HG03571 (cell line): ENCODE measurements around the gene FBLN2.
"Not testable (repeated sequence)": the region's sequence is repeated elsewhere in the genome, so short reads cannot be mapped to it uniquely, and the experiment has no call there.

Source experiments
- ATAC-seq: cut with Tn5 transposase; IDR thresholded peaks from one replicate; pipeline ENCODE4 v1.9.1; 2021; ENCODE audit not compliant: unreplicated experiment

Gene FBLN2

DNA sequence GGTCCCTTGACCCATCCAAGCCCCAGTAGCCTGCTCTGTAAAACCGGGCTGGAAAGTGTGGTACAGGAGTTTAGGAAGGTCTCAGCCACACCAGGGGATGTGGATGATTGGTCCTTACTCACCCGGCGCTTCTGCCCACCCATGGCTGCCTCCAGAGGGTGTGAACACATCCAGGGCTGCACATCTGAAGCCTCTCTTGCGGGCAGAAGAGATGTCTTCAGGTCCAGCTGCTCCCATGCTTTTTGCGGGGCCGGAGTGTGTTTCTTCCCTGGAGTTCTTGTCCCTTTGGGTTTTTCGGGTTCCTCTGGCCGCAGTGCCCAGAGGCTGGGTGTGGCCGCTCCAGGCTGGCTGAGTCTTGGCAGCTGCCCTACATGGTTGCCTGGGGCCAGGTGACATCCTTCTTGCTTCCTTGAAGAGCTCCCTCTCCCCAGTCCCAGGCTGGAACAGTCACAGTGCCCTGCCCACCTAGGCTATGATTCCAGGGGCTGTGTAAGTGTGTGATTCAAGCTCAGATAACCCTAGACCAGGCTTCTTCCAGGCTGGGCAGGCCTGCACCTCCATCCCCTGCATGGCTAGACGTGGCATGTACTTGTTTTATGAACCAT is 34.9 kb upstream of the FBLN2 start:
- ATAC-seq: no peak

DNA sequence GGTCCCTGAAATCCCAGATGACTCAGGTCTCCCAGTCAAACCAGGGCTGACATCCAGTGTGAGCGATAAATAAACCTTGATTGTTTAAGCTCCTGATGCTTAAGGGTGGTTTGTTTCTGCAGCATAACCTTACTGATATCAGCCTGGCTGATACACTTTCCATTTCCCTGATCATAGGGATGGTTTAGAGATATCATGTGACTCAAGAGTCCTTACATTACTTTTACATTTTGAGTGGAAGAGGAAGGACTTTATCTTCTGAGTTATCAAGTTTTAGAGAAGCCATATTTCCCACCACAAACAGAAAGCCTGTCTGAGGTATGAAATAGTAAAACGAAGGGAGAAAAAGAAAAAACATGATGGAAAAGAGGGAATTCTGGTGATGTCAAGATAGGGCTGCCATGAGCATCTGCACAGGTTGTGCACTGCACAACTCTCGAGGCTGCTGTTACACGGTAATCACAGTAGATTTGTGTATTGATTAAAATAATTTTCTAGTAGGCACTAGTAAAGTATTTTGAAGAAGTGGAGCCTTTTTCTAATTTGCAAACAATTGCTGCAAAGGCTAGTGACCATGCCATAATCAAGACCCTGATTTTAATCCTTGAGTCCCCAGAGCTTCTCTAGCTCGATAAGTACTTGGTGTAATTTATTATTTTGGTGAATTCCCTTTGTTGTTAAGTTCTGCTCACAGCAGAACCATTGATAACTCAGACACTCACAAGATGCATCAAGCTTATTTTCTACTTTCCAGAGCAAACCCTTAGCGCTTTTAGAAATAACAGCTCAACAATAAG is 34.1 kb upstream of the FBLN2 start:
- ATAC-seq: no peak

DNA sequence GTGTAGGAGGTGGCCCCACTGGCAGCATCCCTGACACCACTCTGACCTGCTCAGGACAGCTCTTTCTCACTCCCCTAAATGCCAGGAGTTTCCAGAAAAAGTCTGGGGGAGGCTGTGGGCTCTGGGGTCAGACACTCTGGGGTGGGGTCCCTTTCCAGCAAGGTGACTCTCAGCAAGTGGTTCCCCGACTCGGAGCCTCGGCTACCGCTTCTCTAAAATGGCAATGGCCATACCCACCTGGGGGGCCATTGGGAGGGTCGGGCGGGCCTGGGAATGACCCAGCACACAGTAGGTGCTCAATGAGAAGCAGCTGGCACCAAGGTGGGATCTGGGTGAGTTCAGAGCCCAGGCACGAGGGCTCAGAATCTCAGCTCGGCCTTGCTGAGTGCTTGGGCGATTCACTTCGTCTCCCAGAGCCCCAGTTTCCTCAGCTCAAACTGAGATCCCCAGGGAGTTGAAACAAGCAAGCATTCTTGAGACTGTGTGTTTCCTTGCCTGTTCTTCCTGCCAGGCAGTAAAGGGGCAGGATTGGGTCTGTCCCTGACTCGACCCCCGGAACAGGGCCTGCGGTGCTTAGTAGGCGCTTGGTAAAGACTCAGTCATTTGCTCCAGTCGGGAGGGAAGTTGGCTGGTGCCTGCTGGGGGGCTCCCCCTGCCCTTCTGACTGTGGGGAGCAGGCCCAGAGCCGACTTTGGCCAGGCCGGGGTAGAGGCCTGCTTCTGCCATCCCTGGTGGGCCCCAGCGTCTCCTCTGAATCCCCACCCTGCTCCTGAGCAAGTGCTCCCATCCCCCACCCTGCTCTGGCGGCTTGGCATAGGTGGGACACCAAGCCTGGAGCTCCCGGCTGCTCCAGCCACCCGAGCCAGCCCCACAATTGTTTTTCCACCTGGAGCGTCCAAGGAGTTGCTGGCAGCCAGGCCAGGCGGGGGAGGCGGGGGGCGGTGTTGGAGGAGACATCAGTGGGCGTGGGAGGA is 32.9 kb upstream of the FBLN2 start:
- no peak for ATAC-seq

DNA sequence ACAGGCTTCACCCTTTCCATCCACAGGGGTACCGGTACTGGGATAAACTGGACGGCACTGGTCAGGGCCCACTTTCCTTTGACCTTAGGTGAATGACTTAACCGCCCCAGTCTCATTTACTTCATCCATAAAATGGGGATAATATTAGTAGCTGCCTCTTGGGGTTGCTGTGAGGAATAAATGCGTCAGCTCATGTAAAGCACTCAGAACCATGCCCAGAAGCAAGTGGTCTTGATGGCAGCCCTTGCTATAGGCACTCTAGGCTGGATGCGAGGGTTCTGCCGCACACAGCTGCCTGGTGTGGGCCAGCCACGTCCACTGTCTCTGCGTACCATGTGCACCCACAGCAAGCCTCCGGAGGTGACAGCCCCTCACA is 32.2 kb upstream of the FBLN2 start:
- no peak for ATAC-seq

DNA sequence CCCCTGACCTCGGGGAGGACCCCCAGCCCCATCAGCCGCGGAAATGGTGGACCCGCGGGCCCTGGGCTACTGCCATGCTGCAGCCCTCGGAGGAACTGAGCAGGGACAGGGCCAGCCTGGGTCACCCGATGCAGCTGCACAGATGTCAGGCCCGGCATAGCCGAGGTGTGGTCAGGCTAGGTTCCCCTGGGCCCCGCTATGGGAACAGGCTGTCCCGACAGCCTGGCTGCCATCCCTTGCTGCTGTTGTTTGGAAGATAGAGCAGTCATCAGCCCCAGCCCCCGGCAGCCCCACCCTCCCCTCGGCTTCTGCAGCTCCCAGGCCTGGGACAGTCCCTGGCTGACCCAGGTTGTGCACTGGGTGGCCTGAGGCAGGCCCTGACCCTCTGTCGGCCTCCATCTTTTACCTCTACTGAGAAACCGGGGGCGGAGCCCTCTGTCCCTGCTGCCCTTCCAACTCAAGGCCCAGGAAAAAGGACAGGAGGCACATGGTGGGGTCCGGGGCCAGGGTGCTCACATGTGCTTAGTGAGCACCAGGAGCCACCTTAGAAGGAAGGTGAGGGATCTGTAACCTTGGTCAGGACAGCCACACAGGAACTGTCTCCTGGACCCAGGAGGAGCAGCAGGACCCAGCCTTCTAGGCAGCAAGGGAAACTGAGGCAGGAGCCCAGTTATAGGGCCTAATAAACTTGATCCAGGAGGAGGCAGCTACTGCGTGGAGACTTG is 31.5 kb upstream of the FBLN2 start:
- ATAC-seq: no peak

DNA sequence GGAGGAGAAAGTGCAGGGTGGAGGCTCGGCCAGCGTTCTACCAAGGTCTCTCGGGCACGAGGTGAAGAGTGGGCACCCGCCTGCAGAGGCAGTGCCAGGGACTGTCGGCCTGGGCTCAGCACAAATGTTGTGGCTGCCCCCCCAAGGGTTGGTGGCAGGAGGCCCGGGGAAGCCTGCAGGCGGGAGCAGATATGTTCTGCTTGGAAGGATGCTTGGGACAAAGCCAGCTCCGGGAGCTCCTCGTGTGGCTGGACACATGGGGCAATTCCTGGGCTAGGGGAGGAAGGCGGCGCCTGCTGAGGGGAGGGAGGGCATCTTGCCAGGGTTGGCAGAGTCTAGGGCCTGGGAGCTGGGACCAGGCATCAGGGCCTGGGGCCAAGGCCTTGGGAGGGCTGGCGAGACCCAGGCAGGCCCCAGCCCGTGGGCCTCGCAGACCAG is 30.4 kb upstream of the FBLN2 start:
- no peak for ATAC-seq

DNA sequence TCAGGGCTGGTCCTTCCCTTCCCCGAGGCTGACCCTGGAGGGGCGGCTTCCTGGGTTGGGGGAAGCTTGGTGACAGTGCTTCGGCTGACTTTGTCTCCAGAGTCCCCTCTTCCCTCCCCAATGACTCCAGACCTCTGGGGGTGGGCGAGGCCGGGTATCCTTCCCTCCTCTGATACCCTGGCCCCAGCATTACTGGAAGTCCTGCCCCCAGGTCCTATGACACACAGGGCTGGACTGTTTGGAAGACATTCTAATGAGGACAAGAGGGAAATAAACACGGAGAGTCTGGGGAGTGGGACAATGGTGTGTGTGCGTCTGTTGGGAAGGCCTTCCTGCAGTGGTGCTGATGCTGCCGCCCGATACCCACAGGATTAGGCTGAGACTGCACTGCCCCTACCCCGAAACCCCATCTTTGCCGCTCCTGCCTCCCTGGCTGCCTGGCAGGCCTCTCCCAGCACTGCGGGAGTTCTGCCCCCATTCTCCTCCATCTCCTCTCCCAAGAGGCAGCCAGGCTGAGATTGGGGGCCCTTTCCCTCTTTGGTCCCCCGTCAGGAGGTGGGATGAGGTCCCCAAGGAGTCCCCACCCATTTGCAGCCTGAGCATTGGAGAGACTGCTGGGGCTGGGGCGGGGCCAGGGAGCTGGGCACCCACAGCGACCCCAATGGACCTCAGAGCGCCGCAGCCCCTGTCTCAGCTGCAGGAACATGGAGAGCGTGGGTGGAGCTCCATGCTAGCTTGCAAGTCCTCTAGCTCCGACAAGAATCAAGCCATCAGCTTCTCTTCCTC is 29.7 kb upstream of the FBLN2 start:
- ATAC-seq: no peak

DNA sequence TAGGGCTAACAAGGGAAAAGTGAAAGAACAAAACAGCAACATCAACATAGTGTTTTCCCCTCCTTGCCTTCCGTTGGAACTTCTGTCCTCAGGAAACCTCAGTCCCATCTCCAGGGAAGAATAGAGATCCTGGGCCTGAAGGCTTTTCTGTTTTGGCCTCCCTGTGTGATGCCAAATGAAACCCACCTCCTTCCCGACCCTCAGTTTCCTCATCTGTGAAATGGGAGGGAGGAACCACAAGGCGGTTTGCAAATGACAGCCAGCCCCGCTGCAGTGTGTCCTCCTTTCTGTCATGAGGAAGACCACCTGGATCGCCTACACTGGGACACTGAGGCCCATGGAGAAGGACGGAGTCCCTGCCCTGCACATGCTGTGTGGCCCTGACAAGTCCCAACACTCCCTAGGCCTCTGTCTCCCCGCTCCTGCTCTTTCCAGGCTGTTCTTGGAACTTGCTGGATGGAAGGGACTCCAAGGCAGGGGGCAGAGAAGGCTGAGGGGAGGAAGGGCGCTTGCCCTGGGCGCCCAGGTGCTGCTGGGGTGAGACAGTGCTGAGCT is 28.5 kb upstream of the FBLN2 start:
- ATAC-seq: no peak

DNA sequence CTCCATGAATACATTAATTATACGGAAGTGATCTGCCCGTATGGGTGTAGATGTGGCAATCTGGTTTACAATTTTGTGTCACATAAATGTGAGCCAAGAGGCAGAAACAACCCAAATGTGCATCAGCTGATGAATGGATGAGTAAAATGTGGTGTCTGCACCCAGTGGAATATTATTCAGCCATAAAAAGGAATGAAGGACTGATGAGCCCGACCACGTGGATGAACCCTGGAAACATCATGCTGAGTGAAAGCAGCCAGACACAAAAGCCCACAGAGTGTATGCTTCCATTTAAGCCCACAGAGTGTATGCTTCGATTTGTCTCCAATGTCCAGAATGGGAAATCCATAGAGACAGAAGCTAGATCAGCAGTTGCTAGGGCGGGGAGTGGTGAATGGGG is 27.6 kb upstream of the FBLN2 start:
- no peak for ATAC-seq

DNA sequence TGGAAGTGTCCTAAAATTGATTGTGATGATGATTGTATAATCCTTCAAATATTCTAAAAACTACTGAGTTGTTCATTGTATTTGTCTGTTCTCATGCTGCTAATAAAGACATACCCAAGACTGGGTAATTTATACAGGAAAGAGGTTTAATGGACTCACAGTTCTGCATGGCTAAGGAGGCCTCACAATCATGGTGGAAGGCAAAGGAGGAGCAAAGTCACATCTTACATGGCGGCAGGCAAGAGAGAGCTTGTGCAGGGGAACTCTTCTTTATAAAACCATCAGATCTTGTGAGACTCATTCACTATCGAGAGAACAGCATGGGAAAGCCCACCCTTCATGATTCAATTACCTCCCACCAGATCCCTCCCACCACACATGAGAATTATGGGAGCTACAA is 27.2 kb upstream of the FBLN2 start:
- ATAC-seq: not testable (repeated sequence)

DNA sequence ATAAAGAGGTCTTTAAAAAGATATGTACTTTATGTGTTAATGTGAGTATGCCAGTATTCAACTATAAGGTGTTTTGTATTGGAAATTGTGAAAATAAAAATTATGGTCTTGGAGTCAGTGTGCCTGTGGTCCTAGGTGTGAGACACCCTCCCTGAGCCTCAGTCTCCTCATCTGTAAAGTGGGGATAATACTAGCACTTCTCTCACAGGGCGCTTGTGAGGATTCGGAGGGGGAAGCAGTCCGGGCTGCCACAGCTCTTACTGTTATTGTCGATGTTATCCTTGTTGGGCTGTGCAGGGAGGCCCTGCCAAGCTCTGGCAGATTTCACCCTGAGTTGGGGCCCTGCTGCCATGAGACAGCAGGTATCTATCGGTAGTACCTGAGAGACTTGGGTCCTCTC is 26.7 kb upstream of the FBLN2 start:
- ATAC-seq: no peak

DNA sequence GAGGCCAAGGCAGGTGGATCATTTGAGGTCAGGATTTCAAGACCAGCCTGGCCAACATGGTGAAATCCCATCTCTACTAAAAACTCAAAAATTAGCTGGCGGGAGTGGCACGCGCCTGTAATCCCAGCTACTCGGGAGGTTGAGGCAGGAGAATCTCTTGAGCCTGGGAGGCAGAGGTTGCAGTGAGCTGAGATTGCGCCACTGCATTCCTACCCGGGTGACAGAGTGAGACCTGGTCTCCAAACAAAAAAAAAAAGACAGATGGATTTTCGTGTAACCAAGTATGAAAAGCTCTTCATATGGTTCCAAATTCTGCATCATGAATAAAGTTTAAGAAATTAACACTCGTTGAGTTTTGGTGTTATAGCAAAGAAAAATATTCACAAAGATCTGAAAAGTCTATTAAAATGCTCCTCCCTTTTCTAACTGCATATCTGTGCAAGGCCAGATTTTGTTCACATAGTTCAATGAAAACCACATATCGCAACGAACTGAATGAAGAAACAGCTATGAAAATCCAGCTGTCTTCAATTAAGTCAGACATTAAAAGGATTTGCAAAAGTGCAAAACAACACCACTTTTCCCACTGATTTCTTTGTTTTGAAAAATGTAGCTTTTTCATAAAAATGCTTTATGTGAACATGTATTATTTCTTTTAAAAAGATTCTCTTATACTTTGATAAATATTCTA is 23.8 kb upstream of the FBLN2 start:
- ATAC-seq: no peak

DNA sequence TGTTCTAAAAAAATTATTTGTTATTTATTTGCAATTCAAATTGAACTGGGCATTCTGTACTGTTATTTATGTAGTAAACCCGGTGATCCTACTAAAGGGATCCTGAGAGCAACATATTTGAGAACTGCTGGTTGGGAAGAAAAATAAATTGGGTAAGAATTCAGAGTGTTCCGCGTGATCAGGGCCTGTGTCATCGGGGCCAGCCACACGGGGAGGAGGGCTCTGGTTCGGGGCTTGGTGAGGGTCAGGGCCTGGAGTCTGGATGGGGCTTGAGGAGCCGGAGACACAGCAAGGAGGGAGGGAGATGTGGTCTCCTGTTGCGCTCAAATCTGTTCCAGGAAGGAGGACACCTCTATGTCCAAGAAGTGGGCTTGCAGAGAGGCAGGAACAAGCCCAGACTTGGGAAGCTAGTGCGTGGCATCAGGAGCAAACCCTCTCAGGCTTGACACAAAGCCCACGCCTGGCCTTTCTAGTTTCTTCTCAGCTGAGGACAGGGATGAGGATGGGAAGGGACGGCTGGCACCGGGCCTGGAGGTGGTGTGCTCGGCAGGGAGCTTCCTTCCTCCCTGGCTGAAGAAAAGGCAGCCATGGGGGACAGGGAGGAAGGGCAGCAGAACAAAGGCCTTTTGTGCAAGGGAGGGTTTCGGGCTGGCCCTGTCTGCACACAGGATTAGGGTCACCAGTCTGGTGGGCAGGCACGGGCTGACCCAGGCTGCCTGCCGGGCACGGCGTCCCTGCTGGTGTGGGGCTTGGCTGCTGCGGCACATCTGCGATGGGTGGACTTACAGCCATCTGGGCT is 22.9 kb upstream of the FBLN2 start:
- ATAC-seq: no peak

DNA sequence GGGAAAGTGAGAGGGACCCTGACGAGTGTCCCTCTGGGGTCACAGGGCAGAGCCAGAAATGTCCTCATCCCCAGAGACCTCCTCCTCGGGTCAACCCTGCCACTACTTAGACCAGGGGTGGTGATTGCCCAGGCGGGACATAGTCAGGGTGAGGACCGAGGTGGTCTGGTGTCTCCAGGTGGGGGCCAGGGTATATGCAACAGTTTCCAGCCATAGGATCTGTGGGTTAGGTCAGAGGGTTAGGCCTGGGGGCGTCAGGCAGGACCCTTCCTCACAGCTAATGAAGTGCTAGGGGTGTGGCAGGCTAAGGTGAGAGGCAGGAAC is 22.3 kb upstream of the FBLN2 start:
- ATAC-seq: no peak

DNA sequence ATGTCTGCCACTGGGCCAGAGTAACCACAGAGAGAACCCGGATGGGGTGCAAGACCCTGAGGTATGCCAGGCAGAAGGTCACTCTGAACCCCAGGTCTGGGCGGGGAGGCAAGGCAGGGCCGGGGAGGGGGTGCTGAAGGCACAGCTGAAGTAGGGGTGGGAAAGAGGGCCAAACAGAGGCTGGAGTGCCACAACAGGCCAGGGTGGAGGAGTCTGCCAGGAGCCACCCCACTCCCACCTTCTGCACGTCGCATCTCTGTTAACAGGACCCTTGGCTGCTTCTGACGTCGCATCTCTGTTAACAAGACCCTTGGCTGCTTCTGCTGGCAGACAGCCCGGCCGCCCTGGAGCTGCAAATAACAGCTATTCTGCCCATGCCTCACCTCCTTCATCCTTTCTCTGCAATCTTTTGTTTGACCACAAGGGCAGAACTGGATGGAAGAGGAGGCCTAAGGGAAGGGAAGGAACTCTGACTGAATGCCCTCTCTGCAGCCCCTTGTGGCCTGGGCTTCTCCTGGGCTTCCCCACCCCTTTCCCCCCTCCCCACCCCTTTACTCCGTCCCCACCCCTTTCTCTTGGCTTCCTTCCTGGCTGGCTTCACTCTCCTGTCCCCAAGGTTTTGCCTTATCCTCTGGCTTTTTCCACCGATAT is 20.6 kb upstream of the FBLN2 start:
- no peak for ATAC-seq

DNA sequence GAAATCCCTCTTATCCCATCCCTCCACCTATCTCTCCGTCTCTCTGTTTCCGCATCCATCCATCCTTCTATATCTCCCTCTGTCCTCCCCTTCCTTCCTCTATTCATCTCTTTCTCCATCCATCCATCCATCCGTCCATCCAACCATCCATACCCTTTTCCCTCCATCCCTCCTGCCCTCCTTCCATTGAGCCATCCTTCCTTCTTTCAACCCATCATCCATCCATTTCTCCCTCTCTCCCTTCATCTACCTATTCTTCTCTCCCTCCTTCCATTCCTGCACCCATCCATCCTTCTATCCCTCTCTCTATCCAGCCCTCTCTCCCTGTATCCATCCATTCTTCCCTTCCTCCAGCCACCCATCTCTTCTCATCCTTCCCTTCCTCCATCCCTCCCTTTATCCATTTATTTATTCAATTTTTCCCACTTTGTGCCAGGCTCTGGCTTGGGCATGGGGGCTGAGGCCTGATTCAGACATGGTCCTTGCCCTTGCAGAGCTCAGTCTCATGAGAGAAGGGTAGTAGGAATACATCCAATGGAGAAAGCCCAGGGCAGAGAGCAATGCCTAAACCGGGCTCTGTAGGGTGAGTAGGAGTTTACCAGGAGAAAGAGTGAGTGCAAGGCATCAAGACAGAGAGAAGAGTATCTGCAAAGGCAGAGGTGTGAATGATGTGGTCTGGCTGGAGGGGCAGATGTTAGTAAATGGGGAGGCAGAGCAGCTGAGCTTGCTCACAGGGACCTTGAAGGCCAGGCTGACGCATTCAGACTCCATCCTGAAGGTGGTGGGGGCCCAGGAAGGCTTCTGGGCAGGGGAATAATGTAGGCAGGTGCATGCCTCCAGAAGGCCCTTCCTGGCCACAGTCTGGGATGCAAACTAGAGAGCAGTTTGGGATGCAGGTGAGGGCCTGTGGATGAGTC is 19.5 kb upstream of the FBLN2 start:
- ATAC-seq: no peak
